GM18909 (cell line): Measurements from ENCODE around the gene DNAI2.
"Not testable (repeated sequence)": the region's sequence is repeated elsewhere in the genome, so short reads cannot be mapped to it uniquely, and the experiment has no call there.

ENCODE experiments used
- ATAC-seq: cut with Tn5 transposase; IDR thresholded peaks from one replicate; pipeline ENCODE4 v1.9.1; 2021; ENCODE audit warnings: mild to moderate bottlenecking; ENCODE audit not compliant: unreplicated experiment, poor library complexity

DNAI2 gene

DNA sequence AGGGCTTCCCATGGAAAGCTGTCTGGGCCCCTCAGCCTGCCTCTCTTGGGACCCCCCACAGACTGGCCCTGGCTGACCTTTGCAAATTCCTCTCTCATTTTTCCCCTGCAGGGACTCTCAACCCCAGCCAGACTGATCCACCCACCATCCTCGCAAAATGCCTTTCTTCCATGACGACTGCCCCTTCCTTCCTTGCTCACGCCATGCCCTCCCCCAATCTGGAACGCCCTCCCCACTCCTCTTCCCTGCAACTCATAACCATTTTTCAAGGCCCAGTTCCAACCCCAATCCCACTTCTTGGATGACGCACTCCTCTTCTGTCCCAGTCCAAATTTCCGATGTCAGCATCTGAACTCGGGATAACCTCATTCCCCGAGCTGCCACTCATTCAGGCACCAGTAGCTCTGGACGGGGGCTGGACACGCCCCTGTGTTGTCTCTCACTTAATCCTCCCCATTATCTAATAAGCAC, 1.3 kb upstream of the DNAI2 start:
- ATAC-seq, result no peak

DNA sequence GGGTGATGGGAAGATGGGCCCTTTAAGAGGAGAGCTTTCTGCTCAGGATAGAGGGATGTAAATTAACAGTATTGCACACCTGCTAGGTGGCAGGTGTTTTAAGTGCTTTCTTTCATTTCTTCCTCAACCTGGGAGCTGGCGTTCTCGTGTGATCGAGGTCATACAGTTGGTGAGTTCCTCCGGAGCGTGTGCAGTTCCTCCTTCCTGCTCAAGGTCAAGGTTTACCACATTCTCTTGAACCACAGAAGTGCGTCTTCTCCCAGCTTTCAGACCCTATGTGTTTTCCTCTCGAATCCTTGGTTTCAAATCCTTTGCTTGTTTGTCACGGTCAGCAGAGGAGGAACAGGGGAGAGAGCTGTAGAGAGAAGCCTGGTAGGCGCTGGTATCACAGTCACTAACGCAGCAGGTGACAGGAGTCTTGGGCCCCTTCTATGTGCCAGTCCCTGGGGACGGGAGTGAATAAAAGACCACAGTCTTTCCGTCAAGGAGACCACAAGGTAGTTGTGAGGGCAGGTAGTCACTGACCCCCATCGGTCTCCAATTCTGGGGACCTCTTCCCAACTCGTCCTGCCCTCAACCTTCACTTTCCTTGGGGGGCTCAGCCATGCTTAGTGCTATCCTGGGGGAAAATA, 791 bp downstream of the DNAI2 start:
- ATAC-seq, result no peak

DNA sequence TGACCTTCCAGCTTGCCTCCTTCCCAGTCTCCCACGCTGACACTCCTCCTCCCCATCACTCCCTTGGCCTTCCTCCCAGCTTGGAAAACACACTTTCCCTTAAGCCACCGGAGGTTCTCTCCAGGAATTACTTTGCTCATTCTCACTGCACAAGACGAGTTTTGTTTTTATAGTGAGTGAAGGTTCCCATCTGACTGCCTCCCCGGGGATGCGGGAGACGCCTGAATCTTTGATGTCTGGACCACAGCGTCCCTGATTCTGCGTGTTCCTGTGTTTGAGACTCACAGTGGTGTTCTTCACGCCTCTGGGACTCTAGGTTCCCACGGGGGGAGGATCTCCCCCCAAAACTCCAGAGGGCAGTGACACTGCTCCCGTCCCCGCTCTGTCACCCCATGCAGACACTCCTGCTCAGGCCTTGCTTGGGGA, 2.0 kb downstream of the DNAI2 start:
- no peak for ATAC-seq

DNA sequence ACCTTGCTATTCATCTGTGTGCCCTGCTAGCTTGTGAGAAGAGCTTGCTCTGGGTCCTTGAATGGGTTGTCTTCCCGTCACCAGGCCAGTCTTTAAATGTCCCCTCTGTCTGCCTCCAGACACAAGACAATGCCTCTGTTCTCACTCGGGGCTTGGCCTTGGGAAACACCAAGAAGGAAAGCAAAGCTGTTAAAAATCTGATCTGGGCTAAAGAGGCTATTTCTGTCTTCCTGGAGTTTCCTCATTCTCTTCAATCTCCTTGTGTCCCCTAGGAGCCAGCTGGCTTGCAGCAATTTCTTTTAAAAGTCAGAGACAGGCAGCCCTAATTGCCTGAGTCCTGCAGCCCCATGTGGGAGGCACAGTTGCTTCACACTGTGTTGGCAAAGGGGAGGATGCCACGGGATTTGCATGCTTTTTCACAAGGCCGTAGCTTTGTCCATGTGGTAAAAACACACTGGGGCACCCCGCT, 2.5 kb downstream of the DNAI2 start:
- ATAC-seq, result no peak

DNA sequence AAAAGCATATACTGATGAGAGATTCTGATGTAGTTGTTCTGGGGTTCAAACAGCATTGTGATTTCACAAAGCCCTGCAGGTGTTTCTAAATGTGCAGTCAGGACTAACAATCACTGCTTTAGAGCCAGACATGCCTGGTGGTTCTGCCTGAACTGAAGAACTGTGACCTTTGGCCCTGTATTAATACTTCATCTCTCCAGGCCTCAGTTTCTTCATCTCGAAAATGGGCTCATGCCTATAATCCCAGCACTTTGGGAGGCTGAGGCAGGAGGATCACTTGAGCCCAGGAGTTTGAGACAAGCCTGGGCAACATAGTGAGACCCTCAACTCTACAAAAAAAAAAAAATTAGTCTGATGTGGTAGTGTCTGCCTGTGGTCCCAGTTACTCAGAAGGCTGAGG, 3.9 kb downstream of the DNAI2 start:
- no peak for ATAC-seq

DNA sequence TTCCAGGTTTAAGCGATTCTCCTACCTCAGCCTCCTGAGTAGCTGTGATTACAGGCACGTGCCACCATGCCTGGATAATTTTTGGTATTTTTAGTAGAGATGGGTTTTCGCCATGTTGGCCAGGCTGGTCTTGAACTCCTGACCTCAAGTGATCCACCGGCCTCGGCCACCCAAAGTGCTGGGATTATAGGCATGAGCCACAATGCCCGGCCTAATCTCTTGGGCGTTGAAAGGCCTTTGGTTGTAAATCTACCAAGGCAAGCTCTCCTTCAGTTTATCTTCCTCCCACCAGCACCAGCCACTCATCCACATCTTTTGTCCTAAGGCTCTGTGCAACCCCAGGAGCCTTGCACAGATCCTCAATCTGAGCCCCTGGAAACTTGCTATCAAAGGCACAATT, 5.6 kb downstream of the DNAI2 start:
- not testable (repeated sequence) for ATAC-seq

DNA sequence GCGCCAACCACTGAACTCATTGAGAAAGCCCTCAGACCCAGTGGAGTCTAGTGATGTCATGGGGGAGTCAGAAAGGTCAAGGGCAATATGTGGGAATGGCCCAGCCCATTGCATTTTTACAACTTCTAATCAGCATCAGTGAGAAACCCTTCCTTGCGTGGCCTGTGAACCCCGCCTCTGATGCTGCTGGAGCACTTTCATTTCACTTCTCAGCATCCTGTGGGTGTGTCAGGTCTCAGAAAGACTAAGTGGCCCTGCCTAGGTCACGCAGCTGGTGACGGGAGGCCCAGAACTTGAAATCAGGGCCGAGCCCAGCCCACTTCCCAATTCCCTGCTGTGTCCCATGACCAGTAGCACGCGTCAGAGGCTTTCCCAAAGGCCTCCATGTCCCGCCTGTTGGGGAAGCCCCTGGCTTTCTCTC, 6.1 kb downstream of the DNAI2 start:
- no peak for ATAC-seq

DNA sequence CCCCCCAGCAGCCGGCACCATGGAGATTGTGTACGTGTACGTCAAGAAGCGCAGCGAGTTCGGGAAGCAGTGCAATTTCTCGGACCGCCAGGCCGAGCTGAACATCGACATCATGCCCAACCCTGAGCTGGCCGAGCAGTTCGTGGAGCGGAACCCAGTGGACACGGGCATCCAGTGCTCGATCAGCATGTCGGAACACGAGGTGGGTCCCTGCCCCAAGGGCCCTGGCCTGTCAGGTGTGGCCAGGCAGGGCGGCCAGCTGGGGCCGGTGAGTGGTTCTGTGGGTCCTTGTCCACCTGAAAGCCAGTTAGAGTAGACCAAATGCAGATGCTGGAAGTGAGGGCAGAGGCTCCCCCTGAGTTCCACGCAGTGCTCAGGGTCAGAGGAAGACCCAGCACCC, 7.8 kb downstream of the DNAI2 start:
- no peak for ATAC-seq

DNA sequence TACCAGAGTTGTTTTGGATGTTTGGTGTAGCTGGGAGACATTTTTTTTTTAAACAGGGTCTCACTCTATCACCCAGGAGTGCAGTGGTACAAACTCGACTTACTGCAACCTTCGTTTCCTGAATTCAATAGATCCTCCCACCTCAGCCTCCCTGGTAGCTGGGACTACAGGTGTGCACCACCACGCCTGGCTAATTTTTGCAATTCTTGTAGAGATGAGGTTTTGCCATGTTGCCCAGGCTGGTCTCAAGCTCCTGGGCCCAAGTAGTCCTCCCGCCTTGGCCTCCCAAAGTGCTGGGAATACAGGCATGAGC, 8.2 kb downstream of the DNAI2 start:
- not testable (repeated sequence) for ATAC-seq

DNA sequence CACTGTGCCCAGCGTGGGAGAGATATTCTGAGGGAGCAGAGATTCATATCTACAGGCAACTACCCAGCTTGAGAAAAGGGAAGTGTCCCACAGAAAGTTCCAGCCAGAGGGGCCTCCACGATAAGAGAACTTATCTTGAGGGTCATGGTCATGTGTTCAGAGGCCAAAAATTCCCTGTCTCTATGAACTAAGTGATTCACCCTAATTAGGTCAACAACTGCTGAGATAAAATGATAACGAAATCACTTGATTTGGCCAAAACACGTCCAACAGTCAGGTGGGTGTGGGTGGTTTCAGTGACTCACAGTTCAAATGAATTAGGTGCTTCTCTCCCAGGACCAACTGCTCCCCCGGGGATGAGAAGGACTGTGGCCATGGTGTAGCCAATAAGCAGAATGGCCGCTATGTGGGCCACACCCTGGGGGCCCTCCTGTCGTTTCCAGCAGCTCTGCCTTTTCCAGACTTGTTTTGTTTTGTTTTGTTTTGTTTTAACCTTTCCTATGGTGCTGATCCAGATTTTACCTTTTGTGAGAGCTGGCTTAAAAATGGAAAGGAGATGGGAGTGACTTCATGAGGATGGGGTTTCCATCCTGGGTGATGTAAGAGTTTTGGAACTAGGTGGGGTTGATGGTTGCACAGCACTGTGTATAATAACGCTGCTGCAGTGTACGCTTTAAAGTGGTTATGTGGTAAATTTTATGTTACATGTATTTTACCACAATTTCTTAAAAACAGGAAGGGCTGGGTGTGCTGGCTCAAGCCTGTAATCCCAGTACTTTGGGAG, 8.7 kb downstream of the DNAI2 start:
- ATAC-seq, result no peak

DNA sequence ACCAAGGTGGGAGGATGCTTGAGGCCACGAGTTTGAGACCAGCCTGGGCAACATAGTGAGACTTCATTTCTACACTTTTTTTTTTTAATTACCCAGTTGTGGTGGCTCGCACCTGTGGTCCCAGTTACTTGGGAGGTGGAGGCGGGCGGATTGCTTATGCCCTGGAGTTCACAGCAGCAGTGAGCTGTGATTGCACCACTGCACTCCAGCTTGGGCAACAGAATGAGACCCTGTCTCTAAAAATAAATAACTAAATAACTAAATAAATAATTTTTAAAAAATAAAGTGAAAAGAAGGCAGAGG, 9.3 kb downstream of the DNAI2 start:
- no peak for ATAC-seq

DNA sequence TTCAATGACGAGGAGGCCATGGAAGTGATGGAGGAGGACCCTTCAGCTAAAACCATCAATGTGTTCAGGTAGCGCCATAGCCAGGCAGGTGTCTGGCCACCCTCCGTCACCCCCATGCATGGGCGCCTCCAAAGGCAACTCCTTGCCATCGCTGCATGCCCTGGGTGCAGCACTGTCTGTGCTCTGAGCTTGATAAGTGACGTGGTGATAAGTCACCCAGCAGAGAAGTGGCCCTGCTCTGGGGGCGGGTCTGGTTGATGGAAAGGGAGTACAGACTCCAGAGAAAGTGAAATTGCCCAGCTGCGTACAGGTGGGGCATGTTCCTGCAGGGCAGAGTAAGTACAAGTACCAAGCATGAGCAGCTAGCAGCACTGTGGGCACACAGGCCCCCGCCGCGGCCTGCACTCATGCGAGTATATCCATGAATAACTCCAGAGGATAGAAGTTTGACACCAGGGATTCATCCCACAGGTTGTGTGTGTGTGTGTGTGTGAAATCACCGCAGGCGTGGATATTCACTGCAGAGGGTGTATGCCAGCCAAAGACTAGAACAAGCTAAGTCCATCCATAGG, 13.1 kb downstream of the DNAI2 start:
- ATAC-seq, result no peak

DNA sequence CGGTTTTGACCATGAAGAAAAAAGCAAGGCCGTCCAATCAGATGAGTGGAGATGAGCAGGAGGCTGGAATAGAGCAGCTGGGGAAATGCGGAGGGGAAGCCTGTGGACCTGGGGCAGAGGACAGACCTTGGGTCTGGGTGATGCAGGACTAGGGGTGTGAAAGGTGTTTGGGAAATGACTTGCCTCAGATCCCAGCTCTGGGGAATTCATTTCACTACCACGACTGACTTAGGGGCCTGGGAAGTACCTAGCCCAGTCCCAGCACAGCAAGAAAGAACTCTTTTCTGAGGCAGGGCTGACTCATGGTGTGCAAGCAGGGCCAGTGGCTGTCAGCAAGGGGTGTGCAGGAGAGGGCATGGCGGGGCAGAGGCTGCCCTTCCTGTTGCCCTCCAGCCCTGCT, 14.8 kb downstream of the DNAI2 start:
- ATAC-seq, result no peak

DNA sequence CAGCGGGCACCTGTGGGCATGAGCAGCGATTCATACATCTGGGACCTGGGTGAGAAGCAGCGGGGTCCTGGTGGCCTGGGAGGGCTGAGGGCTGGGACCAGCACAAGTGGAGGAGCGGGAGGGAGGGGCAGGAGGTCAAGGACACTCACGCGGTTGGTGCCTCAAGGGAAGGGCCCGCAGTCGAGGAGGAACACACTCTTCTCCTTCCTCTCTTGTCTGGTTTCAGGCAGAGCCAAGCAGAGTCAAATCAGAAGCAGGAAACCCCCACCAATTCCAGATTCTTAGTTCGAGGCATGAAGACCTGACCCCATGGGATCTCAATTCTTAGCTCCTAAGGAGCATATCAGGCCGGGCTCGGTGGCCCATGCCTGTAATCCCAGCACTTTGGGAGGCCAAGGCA, 15.7 kb downstream of the DNAI2 start:
- ATAC-seq, result no peak

DNA sequence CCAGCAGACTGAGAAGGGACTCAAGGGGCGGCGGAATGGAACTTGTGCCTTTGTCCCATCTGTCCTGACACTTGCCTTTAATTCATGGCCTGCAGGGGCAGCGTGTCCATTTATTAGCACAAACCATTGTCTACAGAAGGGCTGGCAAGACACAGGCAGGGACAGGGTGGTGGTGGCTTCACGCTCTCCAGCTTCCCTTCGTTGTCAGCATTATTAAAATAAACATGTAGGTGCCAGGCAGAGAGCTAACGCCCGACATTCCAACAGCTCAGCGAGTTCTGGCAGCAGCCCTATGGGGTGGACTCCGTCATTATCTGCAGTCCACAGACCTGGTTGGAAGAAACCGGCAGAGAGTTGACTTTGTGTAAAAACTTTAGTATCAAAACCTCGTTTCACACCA, 16.3 kb downstream of the DNAI2 start:
- ATAC-seq, result no peak

DNA sequence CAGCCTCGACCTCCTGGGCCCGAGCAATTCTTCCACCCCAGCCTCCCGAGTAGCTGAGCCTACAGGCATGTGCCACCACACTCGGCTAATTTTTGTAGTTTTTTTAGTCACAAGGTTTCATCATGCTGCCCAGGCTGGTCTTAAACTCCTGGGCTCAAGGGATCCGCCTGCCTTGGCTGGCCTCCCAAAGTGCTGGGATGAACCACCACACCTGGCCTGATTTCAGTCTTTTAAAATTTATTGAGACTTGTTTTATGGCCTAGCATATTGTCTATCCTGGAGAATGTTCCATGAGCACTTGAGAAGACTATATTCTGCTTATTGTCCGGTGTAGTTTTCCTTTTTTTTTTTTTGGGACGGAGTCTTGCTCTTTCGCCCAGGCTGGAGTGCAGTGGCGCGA, 18.5 kb downstream of the DNAI2 start:
- ATAC-seq, result no peak

DNA sequence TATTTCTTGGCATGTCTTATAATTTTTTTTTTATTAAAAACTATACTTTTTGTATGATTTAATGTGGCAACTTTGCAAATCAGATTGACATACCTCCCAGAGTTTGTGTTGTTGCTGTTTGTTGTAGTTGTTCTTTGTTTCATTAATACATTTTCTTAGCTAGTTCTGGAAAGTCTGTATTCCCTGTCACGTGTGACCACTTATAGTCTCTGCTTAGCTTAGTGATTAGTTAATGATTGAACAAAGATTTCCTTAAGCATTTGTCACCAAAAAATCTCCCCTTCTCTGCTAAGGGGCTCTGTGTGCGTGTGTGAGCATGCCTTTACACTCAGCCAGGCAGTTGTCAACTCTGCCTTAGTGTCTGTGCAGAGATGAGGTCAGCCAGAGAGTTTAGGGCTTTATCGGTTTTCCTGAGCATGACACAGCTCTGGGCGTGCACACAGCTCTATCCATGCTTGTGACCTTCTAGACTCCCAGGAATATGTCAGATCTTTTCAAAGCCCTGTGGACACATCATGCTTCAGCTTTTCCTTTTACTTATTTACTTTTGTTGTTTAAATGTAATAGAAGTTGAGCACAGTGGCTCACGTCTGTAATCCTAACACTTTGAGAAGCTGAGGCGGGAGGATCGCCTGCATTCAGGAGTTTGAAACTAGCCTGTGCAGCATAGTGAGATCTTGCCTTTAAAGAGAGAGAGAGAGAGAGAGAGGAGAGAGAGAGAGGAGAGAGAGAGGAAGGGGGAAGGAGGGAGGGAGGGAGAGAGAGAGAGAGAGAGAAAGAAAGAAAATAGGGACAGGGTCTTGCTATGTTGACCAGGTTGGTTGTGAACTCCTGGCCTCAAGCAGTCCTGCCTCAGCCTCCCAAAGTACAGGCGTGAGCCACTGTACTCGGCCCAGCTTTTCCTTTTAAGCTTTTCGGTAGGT, 21.9 kb downstream of the DNAI2 start:
- ATAC-seq, result no peak

DNA sequence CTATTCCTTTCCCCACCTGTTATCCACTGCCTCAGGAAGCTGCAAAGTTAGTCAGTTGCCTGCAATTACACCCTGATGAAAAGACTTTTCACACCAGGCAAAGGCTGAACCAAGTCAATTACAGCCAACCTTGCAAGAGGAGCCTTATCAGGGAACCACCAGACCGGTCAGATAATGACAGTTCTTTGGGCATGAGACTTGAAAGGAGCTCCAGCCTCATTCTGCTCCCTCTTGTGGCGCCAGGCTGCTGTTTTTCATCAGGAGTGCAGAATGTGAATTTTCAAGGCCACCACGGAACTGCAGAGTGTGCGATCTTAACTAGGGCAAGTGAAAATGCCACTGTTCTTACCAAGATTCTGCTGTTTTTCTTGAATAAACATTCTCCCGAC, 22.5 kb downstream of the DNAI2 start:
- no peak for ATAC-seq

DNA sequence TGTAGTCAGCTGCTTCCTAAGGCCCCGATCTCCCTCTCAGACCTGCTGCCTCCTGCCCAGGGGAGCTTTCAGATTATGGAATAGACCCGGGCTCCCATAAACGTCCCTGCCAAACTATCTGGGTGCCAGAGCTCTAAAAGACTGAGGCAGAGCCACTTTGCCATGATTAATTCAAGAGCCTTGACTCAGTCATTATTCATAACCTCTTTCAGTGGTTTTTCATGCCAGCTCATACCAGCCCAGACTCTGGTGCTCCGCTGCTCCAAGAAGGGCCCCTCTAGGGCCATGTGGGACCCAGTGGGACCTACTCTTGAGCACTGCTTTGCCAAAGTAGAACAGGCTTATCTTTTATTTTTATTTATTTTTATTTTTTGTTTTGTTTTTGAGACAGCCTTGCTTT, 23.9 kb downstream of the DNAI2 start:
- ATAC-seq, result no peak

DNA sequence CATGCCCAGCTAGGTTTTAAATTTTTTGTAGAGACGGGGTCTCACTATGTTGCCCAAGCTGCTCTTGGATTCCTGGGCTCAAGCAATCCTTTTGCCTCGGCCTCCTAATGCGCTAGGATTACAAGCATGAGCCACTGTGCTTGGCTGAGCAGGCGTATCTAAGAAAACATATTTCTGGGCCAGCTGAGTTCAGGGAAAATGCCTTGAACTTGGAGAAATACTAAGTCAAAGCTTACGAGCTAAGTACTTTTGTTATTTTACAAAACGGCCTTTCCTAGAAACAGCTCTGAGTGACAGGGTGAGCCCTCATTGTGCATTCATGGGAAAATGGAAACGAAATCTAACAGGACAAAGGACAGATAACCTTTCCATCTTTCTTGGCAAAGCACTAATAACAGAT, 24.7 kb downstream of the DNAI2 start:
- ATAC-seq, result no peak
